PC-3 (cell line): ENCODE results near the gene TEX29.

Experiments
- CTCF ChIP-seq: fragments of 300-600 bp; sonication (generic); conservative IDR thresholded peaks from 2 replicates; pipeline ENCODE4 v1.5.1; 2017; ENCODE audit warnings: antibody characterized with exemption, low read depth, mild to moderate bottlenecking, low read length
- EZH2 ChIP-seq: fragments of 300-600 bp; sonication (generic); IDR thresholded peaks from one replicate; pipeline ENCODE4 v1.6.1; 2017; ENCODE audit warnings: antibody characterized with exemption, mild to moderate bottlenecking, low read length; ENCODE audit not compliant: unreplicated experiment

DNA sequence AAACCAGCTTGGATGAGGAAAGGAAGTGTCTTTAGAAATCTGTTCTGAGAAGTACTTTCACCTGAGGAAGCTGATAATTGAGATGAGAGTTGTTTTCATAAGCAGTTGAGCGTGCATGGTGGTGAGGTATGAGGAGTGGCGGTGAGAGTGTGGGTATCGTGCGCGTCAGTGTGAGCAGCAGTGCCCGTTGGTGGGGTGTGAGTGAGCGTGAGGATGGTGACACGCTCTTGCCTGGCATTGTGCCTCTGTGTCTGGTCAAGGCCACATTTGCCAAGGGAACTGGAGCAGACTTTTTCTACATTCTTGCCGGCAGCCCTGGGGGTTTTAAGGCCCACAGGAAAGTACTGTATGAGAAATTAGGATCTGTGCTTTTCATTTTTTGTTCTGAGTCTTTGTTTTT is 36.5 kb upstream of the TEX29 start:
- no peak for TF ChIP-seq CTCF
- no peak for TF ChIP-seq EZH2
